GM23248 (cell line): ENCODE measurements around the gene TGFBI. TPM values are rescaled to one million over a fixed set of nuclear protein-coding genes. Genes with fewer than 3 reads are reported as not detected.

Experiments
- DNase-seq: peaks from one replicate; pipeline ENCODE4 v3.0.0-alpha.2; 2015
- H2AFZ ChIP-seq: fragments of 200-600 bp; sonication (generic); 2 replicates; pipeline ENCODE4 v1.6.1; 2016; ENCODE audit warnings: antibody characterized with exemption
- H3F3A ChIP-seq: fragments of 200-600 bp; sonication (generic); 2 replicates; pipeline ENCODE4 v1.6.1; 2016; ENCODE audit warnings: mild to moderate bottlenecking, antibody characterized with exemption, mixed run types; ENCODE audit not compliant: insufficient read depth
- H3K27ac ChIP-seq: fragments of 200-600 bp; sonication (generic); 2 replicates; pipeline ENCODE4 v1.5.1; 2016; ENCODE audit warnings: mild to moderate bottlenecking
- H3K27me3 ChIP-seq: fragments of 200-600 bp; sonication (generic); replicated peaks from 2 replicates; pipeline ENCODE4 v1.6.1; 2016; ENCODE audit warnings: mild to moderate bottlenecking; ENCODE audit not compliant: insufficient read depth
- H3K36me3 ChIP-seq: fragments of 200-600 bp; sonication (generic); 2 replicates; pipeline ENCODE4 v1.6.1; 2016; ENCODE audit warnings: low read depth, mild to moderate bottlenecking
- H3K4me1 ChIP-seq: fragments of 200-600 bp; sonication (generic); 2 replicates; pipeline ENCODE4 v1.6.1; 2016; ENCODE audit warnings: mild to moderate bottlenecking; ENCODE audit not compliant: insufficient read depth
- H3K4me2 ChIP-seq: fragments of 200-600 bp; sonication (generic); one replicate; pipeline ENCODE4 v1.6.1; 2016; ENCODE audit warnings: mild to moderate bottlenecking; ENCODE audit not compliant: unreplicated experiment
- H3K4me3 ChIP-seq: fragments of 200-600 bp; sonication (generic); 2 replicates; pipeline ENCODE4 v1.5.1; 2016; ENCODE audit warnings: mild to moderate bottlenecking
- H3K79me2 ChIP-seq: fragments of 200-600 bp; sonication (generic); 2 replicates; pipeline ENCODE4 v1.6.1; 2016; ENCODE audit warnings: mild to moderate bottlenecking; ENCODE audit not compliant: insufficient read depth
- H3K9ac ChIP-seq: fragments of 200-600 bp; sonication (generic); 2 replicates; pipeline ENCODE4 v1.6.1; 2016; ENCODE audit warnings: mild to moderate bottlenecking
- H3K9me2 ChIP-seq: fragments of 200-600 bp; sonication (generic); 2 replicates; pipeline ENCODE4 v1.6.1; 2016; ENCODE audit warnings: mixed run types, mild to moderate bottlenecking, moderate library complexity; ENCODE audit not compliant: insufficient read depth
- H3K9me3 ChIP-seq: fragments of 200-600 bp; sonication (generic); one replicate; pipeline ENCODE4 v1.6.1; 2017; ENCODE audit warnings: low read depth
- H4K20me1 ChIP-seq: fragments of 200-600 bp; sonication (generic); 2 replicates; pipeline ENCODE4 v1.6.0; 2016; ENCODE audit not compliant: insufficient read depth
- EZH2 ChIP-seq: fragments of 200-600 bp; sonication (generic); IDR thresholded peaks from 2 replicates; pipeline ENCODE4 v1.6.1; 2018; ENCODE audit warnings: antibody characterized with exemption, mild to moderate bottlenecking; ENCODE audit not compliant: insufficient read depth, poor library complexity, severe bottlenecking
- EZH2phosphoT487 ChIP-seq: fragments of 200-600 bp; sonication (generic); IDR thresholded peaks from 2 replicates; pipeline ENCODE4 v1.6.1; 2018; ENCODE audit warnings: antibody characterized with exemption, moderate library complexity, mild to moderate bottlenecking, low read depth; ENCODE audit not compliant: insufficient read depth
- WGBS, 2 experiments: methylation state at CpG; one replicate each; pipeline ENCODE4 v1.1.6; 2015 to 2017; ENCODE audit warnings: low lambda C conversion rate in 2 of 2, low coverage in 1 of 2; ENCODE audit errors: missing lambda C conversion rate in 2 of 2; 5-methylcytosine and 5-hydroxymethylcytosine counted together
- in situ Hi-C: fragments of 300-500 bp; cut with MboI; formaldehyde crosslinking; loops from 2 replicates; pipeline ENCODE4 v1.15.0; 2020
- polyA plus RNA-seq: library from polyadenylated mRNA; unstranded; fragments of >200 nt; fragmentation: Nextera tagmentation; extraction: Ambion mirVana; gene quantifications from 2 replicates; pipeline ENCODE4 v1.2.1, GENCODE V29; 2016
- total RNA-seq: library from RNA; depleted of rRNA; stranded (reverse); fragments of >200 nt; shearing (Covaris generic); gene quantifications from 2 replicates; pipeline ENCODE4 v1.2.3, GENCODE V29; 2014

The TGFBI gene
- total and polyA plus RNA-seq, 2 experiments from 2014 or later = 7,109 to 7,159 TPM

DNA sequence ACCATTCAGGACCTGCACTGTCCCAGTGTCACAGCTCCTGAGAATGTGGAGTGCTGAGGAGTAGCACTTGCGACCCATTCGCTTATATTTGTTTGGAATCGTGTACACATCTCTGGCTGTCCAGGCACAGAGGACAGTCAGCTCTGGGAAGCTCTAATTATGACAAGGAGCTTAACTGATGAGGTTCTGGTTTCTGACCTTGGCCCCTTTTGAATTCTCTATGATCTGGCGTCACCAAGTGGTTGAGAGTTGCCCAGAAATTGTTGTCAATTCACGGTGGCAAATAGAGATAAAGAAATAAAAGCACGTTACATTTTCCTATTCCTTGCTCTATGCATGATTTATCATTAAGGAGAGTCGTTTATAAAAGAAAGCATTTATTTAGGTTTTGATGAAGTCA is 39.1 kb upstream of the TGFBI start:
- Histone ChIP-seq H3K27me3 (no peaks in the 10 kb centered on the region), H3K9ac (no peak overlapping the region), H3K9me2 (no peaks in the 10 kb centered on the region), H3K4me2 (no peak overlapping the region), H3K27ac (no peak overlapping the region), H3K36me3 (no peaks in the 10 kb centered on the region), H3K4me1 (peaks cover 34% of the 10 kb centered on the region), H4K20me1 (no peaks in the 10 kb centered on the region), H3K9me3 (no peaks in the 10 kb centered on the region), H3K4me3 (no peak overlapping the region), H3F3A (peaks cover 26% of the 10 kb centered on the region), H2AFZ (no peak overlapping the region), H3K79me2 (no peaks in the 10 kb centered on the region)
- DNase-seq = no peak
- TF ChIP-seq EZH2 (no peak), EZH2phosphoT487 (no peak)
- in situ Hi-C loops = no loop called here
- 95 to 98% methylated on average over 7 of the region's 7 CpGs for WGBS, 2 experiments

- no peak overlapping the region for H3K4me3 ChIP-seq
- no peaks in the 10 kb centered on the region for H3K79me2 ChIP-seq
- no peaks in the 10 kb centered on the region for H3K9me3 ChIP-seq
- H4K20me1 ChIP-seq = no peaks in the 10 kb centered on the region
- TF ChIP-seq EZH2phosphoT487 (no peak), EZH2 (no peak)
- H3K9ac ChIP-seq = no peak overlapping the region
- in situ Hi-C loops = no loop called here
- WGBS, 2 experiments = 79 to 83% methylated on average over 20 to 21 of the region's 21 CpGs
- H3K27ac ChIP-seq = no peak overlapping the region
- H3K4me2 ChIP-seq = no peak overlapping the region
- no peak overlapping the region for H2AFZ ChIP-seq
- H3F3A ChIP-seq = peaks cover 35% of the 10 kb centered on the region
- H3K4me1 ChIP-seq = peaks cover 43% of the 10 kb centered on the region
- H3K27me3 ChIP-seq = no peaks in the 10 kb centered on the region
- no peaks in the 10 kb centered on the region for H3K9me2 ChIP-seq
- H3K36me3 ChIP-seq = no peaks in the 10 kb centered on the region
- DNase-seq = no peak
Measured at GRCh38 chr5:135990528-135991255, 38.1 kb upstream of the TGFBI start.

GRCh38 chr5:135991429-135991828 is 37.4 kb upstream of the TGFBI start:
- Histone ChIP-seq H3K9ac (no peak overlapping the region), H3K27me3 (no peaks in the 10 kb centered on the region), H3K4me3 (no peak overlapping the region), H3K9me2 (no peaks in the 10 kb centered on the region), H3K4me1 (peaks cover 50% of the 10 kb centered on the region), H3F3A (peaks cover 41% of the 10 kb centered on the region), H2AFZ (no peak overlapping the region), H3K4me2 (no peak overlapping the region), H4K20me1 (no peaks in the 10 kb centered on the region), H3K79me2 (no peaks in the 10 kb centered on the region), H3K27ac (no peak overlapping the region), H3K36me3 (no peaks in the 10 kb centered on the region), H3K9me3 (no peaks in the 10 kb centered on the region)
- 85 to 87% methylated on average over 6 of the region's 6 CpGs for WGBS, 2 experiments
- TF ChIP-seq EZH2phosphoT487 = no peak
- no peak for TF ChIP-seq EZH2
- no peak for DNase-seq
- in situ Hi-C loops = no loop called here

GRCh38 chr5:135993335-135993879 is 35.4 kb upstream of the TGFBI start:
- in situ Hi-C loops = no loop called here
- WGBS, 2 experiments = 5 to 10% methylated on average over 6 of the region's 6 CpGs

More at GRCh38 chr5:135993335-135993879, 35.4 kb upstream of the TGFBI start:
- H3K9me2 ChIP-seq = no peaks in the 10 kb centered on the region
- no peaks in the 10 kb centered on the region for H3K79me2 ChIP-seq
- TF ChIP-seq EZH2 = no peak
- TF ChIP-seq EZH2phosphoT487 = no peak
- H3K4me3 ChIP-seq = peak overlapping the region; percentile 9
- peak overlapping the region; percentile 95 for H3K27ac ChIP-seq
- no peaks in the 10 kb centered on the region for H3K36me3 ChIP-seq
- peaks cover 53% of the 10 kb centered on the region for H3K4me1 ChIP-seq
- peak overlapping the region; percentile 58 for H3K4me2 ChIP-seq
- H3K27me3 ChIP-seq = no peaks in the 10 kb centered on the region
- no peaks in the 10 kb centered on the region for H3K9me3 ChIP-seq
- H3F3A ChIP-seq = peaks cover 58% of the 10 kb centered on the region
- no peaks in the 10 kb centered on the region for H4K20me1 ChIP-seq
- peak overlapping the region; percentile 8; the same call in 1 of the 2 replicates for H2AFZ ChIP-seq
- peak; percentile 68 for DNase-seq
- H3K9ac ChIP-seq = peak overlapping the region; percentile 74
